IPS DF 6.9 (cell line): Measurements from ENCODE around the gene SH2D3C.
"Not testable (repeated sequence)": the region's sequence is repeated elsewhere in the genome, so short reads cannot be mapped to it uniquely, and the experiment has no call there.

ENCODE experiments used
- DNase-seq: peaks from one replicate; pipeline ENCODE4 v3.0.0-alpha.2; 2013; ENCODE audit warnings: low read depth, low spot score
- H3K27ac ChIP-seq: one replicate; pipeline ENCODE4 v1.5.1; 2013; ENCODE audit warnings: low read length, control low read depth
- H3K27me3 ChIP-seq: 2 replicates; pipeline ENCODE4 v1.6.1; 2013; ENCODE audit warnings: mild to moderate bottlenecking, low read length; ENCODE audit not compliant: control insufficient read depth, insufficient read depth
- H3K36me3 ChIP-seq: 2 replicates; pipeline ENCODE4 v1.6.1; 2013; ENCODE audit warnings: low read length; ENCODE audit not compliant: control insufficient read depth, insufficient read depth
- H3K4me1 ChIP-seq: 2 replicates; pipeline ENCODE4 v1.6.1; 2013; ENCODE audit warnings: low read length; ENCODE audit not compliant: control insufficient read depth, insufficient read depth
- H3K4me3 ChIP-seq: 2 replicates; pipeline ENCODE4 v1.5.1; 2013; ENCODE audit warnings: mild to moderate bottlenecking, low read length
- H3K9me3 ChIP-seq: 2 replicates; pipeline ENCODE4 v1.6.1; 2013; ENCODE audit warnings: low read length, inconsistent platforms; ENCODE audit not compliant: control insufficient read depth, insufficient read depth
- WGBS: extraction: QIAGEN DNeasy Blood & Tissue Kit; methylation state at CpG from one replicate; pipeline ENCODE4 v1.1.7; 2013; ENCODE audit warnings: mixed read lengths, missing lambda C conversion rate; ENCODE audit not compliant: insufficient read length, insufficient coverage; 5-methylcytosine and 5-hydroxymethylcytosine counted together

SH2D3C gene

GRCh38 chr9:127780909-127781308 lies 2.4 kb upstream of the SH2D3C start:
- WGBS, result no CpG with 5 or more reads among the region's 9 CpGs
- DNase-seq, H3K27ac ChIP-seq, H3K4me1 ChIP-seq, H3K9me3 ChIP-seq, H3K36me3 ChIP-seq, H3K4me3 ChIP-seq, H3K27me3 ChIP-seq: not testable (repeated sequence)

GRCh38 chr9:127780126-127780885 lies 1.8 kb upstream of the SH2D3C start:
- Histone ChIP-seq H3K36me3 (no peaks in the 10 kb centered on the region), H3K4me3 (no peak overlapping the region), H3K9me3 (no peaks in the 10 kb centered on the region), H3K4me1 (no peaks in the 10 kb centered on the region), H3K27ac (no peak overlapping the region), H3K27me3 (no peaks in the 10 kb centered on the region)
- WGBS, result no CpG with 5 or more reads among the region's 20 CpGs
- DNase-seq, result no peak

DNA sequence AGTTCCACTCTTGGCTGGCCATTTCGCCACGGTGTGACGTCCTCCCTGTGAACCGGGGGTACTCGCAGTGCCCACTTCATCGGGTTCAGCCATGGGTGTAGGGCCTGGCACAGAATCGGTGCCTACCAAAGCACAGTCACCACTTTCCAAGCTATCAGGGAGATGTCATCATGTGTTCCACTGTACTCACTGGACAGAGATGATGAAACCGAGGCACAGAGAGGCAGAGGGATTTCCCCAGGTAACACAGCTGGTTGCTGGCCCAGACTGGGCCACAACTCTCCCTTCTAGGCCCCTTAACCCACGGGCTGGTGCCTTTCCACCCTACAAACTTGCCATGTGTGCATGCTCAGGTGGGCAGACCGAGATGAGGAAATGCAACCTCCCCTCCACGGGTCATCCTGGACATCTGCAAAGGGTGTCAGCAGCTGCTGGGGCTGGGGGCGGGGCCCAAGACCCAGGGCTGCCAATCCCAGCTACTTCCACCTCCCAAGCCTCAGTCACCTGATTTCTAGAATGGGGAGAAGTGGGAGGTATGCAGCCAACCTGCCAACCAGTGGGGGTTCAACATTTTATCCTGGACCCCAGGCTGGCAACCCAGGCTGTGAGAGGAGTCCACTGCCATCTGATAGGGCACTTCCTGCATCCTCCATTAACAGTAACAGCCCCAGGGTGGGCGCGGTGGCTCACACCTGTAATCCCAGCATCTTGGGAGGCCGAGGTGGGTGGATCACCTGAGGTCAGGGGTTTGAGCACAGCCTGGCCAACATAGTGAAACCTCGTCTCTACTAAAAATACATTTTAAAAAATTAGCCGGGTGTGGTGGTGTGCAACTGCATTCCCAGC lies 893 bp upstream of the SH2D3C start:
- DNase-seq, result no peak
- no peak overlapping the region for H3K4me3 ChIP-seq
- H3K36me3 ChIP-seq, result no peaks in the 10 kb centered on the region
- H3K4me1 ChIP-seq, result no peaks in the 10 kb centered on the region
- H3K27me3 ChIP-seq, result no peaks in the 10 kb centered on the region
- WGBS, result no CpG with 5 or more reads among the region's 17 CpGs
- no peaks in the 10 kb centered on the region for H3K9me3 ChIP-seq
- no peak overlapping the region for H3K27ac ChIP-seq

- WGBS, result no CpG with 5 or more reads among the region's 18 CpGs
- Histone ChIP-seq H3K4me1 (no peaks in the 10 kb centered on the region), H3K9me3 (no peaks in the 10 kb centered on the region), H3K4me3 (no peak overlapping the region), H3K27me3 (no peaks in the 10 kb centered on the region), H3K27ac (no peak overlapping the region), H3K36me3 (no peaks in the 10 kb centered on the region)
- no peak for DNase-seq
These were observed 992 bp downstream of the SH2D3C start for GRCh38 chr9:127777368-127777980.

GRCh38 chr9:127776924-127777289 lies 1.6 kb downstream of the SH2D3C start:
- no peaks in the 10 kb centered on the region for H3K36me3 ChIP-seq
- no peaks in the 10 kb centered on the region for H3K4me1 ChIP-seq
- no CpG with 5 or more reads among the region's 5 CpGs for WGBS
- no peak overlapping the region for H3K4me3 ChIP-seq
- DNase-seq, result no peak
- H3K9me3 ChIP-seq, result no peaks in the 10 kb centered on the region
- no peak overlapping the region for H3K27ac ChIP-seq
- no peaks in the 10 kb centered on the region for H3K27me3 ChIP-seq

DNA sequence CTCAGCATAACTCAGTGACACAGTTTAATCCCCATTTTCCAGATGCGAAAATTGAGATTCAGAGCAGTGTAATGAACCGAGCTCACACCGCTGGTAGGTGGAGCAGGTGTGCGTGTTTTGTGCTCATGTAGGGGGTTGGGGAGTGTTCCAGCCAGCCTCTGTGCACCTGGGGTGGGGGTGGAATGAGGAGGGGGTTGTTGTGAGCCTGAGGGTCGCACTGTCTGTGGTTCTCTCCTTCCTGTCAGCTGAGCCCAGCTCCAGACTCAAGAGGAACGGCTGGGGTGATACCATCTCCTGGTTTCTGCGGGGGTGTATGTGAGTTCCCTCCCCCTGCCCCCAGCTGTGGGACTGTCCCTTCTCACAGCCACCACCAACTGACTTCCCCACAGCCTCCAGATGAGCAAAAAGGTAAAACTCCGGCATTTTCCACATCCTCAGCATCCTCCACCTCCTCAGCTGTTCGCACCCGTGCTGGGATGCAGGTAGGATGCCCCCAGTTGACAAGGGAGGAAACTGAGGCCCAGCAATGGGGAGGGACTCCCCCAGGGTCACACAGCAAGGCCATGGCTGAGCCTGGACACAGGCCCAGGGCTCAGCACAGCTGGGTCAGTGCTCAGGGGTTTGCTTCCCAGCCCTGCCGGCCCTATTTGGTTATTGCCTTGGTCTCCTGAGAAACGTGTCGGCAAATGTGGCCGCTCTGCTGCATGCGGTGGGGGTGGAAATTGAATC lies 2.1 kb downstream of the SH2D3C start:
- DNase-seq, result no peak
- no peaks in the 10 kb centered on the region for H3K36me3 ChIP-seq
- H3K27ac ChIP-seq, result no peak overlapping the region
- no peaks in the 10 kb centered on the region for H3K4me1 ChIP-seq
- WGBS, result no CpG with 5 or more reads among the region's 15 CpGs
- H3K9me3 ChIP-seq, result no peaks in the 10 kb centered on the region
- no peak overlapping the region for H3K4me3 ChIP-seq
- no peaks in the 10 kb centered on the region for H3K27me3 ChIP-seq

DNA sequence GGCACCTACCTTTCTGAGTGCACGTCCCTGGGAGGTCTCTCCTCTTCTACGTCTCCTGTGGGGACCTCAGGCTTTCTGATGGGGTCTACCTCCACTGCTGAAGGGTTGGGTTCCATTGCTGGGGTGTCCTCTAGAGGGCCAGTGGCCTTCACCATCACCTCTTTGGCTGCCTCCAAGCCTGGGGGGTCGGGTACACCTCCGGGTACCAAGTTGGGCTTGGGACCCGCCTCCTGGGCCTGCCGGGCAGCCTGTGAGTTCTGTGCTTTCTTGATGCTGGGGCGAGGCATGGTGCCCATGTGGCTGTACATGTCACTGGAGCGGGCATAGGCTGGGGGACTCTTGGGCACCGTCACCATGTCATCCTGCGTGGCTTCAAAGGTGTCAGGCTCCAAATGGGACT lies 4.5 kb downstream of the SH2D3C start:
- Histone ChIP-seq H3K9me3 (no peaks in the 10 kb centered on the region), H3K4me1 (peaks cover 7% of the 10 kb centered on the region), H3K27ac (no peak overlapping the region), H3K4me3 (no peak overlapping the region), H3K27me3 (no peaks in the 10 kb centered on the region), H3K36me3 (no peaks in the 10 kb centered on the region)
- no peak for DNase-seq
- no CpG with 5 or more reads among the region's 10 CpGs for WGBS

GRCh38 chr9:127773272-127773671 lies 5.2 kb downstream of the SH2D3C start:
- no peak overlapping the region for H3K27ac ChIP-seq
- no peaks in the 10 kb centered on the region for H3K9me3 ChIP-seq
- H3K36me3 ChIP-seq, result no peaks in the 10 kb centered on the region
- no peak overlapping the region for H3K4me3 ChIP-seq
- DNase-seq, result no peak
- WGBS, result no CpG with 5 or more reads among the region's 3 CpGs
- H3K4me1 ChIP-seq, result peaks cover 7% of the 10 kb centered on the region
- H3K27me3 ChIP-seq, result no peaks in the 10 kb centered on the region

DNA sequence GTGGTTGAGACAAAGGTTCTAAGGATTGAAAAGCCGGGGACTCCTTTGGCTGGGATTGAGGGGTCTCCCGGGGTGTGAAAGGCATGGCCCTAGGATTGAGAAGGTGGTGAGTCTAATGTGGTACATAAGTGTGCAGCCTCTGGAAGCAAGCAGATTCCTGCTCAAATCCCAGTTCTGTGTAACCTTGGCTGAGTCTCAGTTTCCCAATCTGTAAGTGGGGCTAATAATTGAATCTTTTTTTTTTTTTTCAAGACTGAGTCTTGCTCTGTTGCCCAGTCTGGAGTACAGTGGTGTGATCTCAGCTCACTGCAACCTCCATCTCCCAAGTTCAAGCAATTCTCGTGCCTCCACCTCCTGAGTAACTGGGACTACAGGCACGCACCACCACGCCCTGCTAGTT lies 5.9 kb downstream of the SH2D3C start:
- Histone ChIP-seq H3K27ac (no peak overlapping the region), H3K9me3 (no peaks in the 10 kb centered on the region), H3K4me1 (peaks cover 7% of the 10 kb centered on the region), H3K36me3 (no peaks in the 10 kb centered on the region), H3K4me3 (no peak overlapping the region), H3K27me3 (no peaks in the 10 kb centered on the region)
- DNase-seq, result no peak
- WGBS, result no CpG with 5 or more reads among the region's 5 CpGs

DNA sequence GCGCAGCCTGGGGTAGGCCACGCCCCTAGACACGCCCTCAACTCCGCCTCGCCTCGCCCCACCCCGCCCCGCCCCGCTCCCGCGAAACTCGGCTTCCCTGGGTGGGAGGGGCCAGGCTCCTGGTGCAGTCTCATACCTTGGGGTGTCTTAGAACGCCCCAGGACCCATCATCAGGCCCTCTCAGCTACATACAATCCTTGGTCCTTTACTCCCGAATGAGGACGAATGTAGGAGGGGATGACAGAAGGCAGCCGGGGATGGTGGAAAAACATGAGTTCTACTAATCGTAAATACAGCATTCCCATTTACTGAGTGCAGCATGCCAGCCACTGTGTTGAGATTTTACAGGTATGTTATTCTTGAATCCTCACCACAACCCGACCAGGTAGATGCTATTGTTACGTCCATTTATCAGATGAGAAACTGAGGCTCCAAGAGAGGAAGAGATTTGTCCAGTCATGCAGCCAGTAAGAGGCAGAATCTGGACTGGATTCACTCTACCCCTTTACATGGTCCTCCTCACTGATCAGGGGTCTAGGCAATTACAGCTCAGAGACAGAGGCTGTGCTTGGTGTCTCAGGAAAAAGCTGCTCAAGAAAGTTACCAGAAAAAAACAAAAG lies 6.8 kb downstream of the SH2D3C start:
- no peaks in the 10 kb centered on the region for H3K36me3 ChIP-seq
- H3K27me3 ChIP-seq, result no peaks in the 10 kb centered on the region
- H3K27ac ChIP-seq, result no peak overlapping the region
- peaks cover 7% of the 10 kb centered on the region for H3K4me1 ChIP-seq
- H3K9me3 ChIP-seq, result no peaks in the 10 kb centered on the region
- peak overlapping the region; percentile 3; the same call in 1 of the 2 replicates for H3K4me3 ChIP-seq
- WGBS, result no CpG with 5 or more reads among the region's 19 CpGs
- no peak for DNase-seq
